Measurements from ENCODE around the gene TJP3.
A peak's percentile ranks its signal among the peaks of the same experiment; 100 is the strongest.

Gene TJP3

GRCh38 chr19:3690551-3691371 lies 17.4 kb upstream of the TJP3 start:
- no peak for DNase-seq (ENCODE audit: low spot score)

DNA sequence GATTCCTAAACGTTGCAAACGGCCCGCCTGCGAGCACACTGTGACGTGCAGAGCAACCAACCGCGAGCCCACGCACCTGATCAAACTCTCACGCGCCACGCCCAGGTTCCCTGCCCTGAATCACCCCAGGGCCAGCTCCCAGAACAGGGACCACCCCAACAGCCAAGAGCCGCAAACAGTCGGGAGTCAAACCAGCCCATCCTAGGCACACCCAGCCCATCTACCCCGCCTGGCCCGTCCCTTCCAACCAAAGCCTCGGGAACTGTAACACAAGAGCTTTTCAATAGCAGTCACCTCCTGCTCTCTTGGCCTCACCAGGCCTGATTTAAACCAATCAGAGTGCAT lies 16.8 kb upstream of the TJP3 start:
- DNase-seq (ENCODE audit: low spot score) = no peak

GRCh38 chr19:3691726-3692125 lies 16.5 kb upstream of the TJP3 start:
- no peak for DNase-seq (ENCODE audit: low spot score)

- DNase-seq (ENCODE audit: low spot score) = no peak
Observed at GRCh38 chr19:3692141-3693024, 15.8 kb upstream of the TJP3 start.

GRCh38 chr19:3693025-3693925 lies 14.9 kb upstream of the TJP3 start:
- DNase-seq (ENCODE audit: low spot score) = peak; percentile 41

DNA sequence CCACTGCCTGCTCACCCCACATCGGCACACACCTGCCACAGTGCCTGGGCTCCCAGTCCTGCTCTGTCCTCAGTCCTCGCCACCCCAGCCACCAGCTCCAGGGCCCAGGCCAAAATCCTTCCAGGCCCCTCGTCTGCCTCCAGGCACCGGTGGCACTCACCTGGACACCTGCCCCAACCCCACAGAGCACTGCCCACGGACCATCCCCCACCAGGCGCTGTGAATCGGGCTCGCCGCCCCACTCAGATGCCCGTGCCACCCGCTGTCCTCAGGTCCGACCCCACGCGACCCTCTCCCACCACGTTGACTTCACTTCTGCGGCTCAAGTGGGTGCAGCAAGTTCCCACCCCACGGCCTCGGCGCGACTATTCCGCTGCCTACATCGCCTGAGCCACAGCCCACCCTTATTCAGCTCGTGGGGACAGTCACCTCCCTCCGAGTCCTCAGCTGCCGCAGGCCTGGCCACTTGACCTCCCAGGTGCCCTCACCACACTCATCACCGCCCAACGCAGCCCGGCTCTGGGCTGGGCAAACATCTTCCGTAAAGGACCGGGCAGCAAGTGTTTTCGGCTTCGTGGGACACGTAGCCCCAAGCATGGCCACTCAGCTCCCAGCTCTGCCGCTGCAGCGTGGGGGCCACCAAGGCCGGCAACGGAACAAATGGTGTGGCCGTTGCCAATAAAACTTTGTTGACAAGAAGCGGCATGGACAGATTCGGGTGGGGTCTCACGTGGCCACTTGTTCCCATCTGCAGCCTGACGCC lies 13.6 kb upstream of the TJP3 start:
- DNase-seq (ENCODE audit: low spot score) = no peak

GRCh38 chr19:3695124-3695733 lies 13.0 kb upstream of the TJP3 start:
- DNase-seq (ENCODE audit: low spot score) = no peak

DNA sequence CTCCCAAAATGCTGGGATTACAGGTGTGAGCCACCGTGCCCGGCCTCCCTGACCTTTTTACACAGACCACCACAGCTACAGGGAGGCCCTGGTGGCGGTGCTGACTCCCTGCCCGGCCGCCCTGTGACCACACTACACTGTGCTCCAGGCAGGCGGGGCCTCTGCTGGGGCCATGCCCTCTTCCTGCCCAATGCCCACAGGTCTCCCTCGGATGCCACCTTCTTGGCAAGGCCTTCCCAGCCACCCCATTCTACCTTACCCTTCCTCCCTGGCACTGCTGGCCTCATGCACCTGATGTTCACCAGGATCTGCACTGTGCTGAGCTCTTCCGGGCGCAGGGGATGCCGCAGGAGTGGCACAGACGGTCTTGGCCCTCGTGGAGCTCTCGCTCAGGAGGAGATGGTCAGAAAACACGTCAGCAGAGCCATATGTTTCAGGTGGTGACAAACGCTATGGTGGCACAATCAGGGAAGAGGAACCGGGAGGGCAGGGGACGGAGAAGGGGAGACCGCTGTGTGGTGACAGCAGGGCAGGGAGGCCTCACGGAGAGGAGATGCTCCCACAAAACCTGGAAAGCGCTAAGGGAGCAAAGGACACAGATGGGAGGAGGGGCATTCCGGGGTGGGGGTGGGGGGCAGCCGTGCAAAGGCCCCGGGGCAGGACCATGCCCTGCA lies 12.1 kb upstream of the TJP3 start:
- DNase-seq (ENCODE audit: low spot score) = peak; percentile 86

DNA sequence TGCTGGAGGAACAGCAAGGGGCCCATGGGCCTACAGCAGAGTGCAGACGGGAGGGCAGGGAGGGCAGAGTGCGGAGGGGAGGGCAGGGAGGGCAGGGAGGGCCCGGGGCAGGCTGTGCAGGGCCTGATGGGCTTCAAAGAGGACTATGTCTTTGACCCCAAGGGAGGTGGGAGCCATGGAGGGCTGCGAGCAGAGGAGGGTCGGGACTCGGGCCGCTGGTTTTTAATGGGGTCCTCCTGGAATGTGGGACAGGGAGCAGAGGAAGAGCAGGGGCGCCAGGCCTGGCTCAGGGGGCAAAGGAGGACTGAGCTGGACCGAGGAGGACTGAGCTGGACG lies 11.6 kb upstream of the TJP3 start:
- DNase-seq (ENCODE audit: low spot score) = no peak

DNA sequence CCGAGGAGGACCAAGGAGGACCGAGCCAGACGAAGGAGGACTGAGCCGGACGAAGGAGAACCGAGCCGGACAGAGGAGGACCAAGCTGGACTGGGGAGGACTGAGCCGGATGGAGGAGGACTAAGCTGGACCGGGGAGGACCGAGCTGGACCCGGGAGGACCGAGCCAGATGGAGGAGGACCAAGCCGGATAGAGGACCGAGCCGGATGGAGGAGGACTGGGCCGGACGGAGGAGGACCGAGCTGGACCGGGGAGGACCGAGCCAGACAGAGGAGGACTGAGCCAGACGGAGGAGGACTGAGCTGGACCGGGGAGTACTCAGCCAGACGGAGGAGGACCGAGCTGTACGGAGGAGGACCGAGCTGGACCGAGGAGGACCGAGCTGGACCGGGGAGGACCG lies 11.1 kb upstream of the TJP3 start:
- no peak for DNase-seq (ENCODE audit: low spot score)

DNA sequence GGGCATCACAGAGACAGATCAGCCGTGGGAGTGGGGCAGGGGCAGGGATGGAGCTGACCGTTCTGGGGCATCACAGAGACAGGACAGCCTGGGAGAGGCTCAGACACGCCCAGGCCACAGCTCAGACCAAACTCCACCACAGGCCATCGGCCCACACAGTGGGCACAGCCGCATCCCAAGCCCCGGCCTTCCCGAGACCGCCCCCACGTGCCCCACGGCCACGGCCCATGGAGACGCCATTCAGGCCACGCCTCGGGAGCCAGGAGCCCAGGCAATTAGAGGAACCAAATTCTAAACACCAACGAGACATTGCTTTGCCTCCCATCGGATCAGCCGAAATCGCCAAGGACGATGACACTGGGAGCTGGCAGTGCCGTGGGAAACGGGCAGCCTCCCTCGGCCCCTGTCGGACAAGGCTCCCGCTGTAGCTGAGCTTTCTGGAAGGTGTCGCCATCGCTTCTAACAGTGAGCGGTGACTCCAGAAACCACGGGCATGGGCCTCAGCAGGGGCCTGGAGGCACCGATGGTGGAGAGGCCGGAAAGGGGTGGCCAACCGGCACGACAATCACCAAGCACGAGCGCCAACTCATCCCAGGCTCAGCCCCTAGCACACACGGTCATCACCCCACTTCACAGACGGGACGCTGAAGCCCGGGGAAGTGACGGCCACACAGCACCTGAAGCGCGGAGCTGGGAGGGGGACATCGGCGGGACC lies 10.4 kb upstream of the TJP3 start:
- no peak for DNase-seq (ENCODE audit: low spot score)

- no peak for DNase-seq (ENCODE audit: low spot score)
Observed at GRCh38 chr19:3698386-3698950, 9.7 kb upstream of the TJP3 start.

DNA sequence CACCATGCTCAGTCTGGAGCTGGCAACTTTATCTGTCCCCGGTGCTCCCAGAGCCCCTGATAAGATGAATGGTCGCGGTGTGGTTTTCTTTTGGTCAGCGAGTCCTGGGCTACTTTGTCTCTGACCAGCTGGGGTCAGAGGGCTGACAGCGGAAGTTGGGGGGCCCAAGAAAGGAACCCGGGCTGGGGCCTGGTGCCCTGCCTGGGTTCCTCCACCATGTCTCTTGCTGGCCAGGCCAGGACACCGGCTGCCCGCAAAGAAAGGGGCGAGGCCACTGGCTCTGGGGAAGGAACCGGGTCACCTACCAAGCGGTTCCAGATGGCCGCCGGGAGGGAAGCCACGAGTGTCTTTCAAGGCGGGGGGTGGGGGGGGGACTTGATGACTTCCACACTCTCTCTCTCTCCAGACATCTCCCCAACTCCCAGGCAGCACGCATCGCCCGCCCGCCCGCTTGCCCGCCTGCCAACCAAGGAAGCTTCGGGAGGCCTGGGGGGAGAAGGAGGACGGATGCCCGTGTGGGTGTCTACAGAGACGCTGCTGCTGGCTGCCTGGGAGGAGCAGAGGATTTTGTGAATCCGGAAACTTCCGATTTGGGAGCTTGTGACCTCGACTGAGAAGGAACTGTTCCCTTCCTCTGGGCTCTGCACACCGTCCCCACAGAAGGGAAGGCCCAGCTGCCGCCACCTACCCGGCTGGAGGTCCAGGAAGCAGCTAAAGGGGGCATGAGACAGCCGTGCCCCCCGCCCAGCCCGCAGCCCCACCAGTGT lies 9.0 kb upstream of the TJP3 start:
- DNase-seq (ENCODE audit: low spot score) = peak; percentile 75

DNA sequence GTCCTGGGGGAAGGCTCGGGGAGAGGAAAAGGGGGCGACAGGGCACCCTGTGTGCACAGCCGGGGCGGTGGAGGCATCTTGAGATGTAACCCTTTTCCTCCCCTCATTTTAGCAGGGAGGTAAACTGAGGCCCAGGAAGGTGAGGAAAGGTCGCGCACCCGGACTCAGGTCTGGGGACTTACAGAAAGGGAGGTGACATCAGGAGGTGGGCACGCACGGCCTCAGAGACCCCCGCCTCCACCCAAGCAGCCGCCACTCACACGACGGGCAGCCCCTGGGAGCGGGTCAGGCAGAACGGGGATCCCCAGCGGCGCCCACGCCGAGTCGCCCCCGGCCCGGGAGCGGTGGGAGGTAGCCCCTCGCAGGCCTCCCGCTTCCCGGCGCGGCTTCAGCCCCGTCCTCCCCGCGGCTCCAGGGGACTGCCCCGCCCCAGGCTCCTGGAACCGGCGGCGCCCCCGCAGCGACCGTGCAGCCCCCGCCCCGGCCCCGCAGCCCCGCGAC lies 8.4 kb upstream of the TJP3 start:
- DNase-seq (ENCODE audit: low spot score) = no peak

DNA sequence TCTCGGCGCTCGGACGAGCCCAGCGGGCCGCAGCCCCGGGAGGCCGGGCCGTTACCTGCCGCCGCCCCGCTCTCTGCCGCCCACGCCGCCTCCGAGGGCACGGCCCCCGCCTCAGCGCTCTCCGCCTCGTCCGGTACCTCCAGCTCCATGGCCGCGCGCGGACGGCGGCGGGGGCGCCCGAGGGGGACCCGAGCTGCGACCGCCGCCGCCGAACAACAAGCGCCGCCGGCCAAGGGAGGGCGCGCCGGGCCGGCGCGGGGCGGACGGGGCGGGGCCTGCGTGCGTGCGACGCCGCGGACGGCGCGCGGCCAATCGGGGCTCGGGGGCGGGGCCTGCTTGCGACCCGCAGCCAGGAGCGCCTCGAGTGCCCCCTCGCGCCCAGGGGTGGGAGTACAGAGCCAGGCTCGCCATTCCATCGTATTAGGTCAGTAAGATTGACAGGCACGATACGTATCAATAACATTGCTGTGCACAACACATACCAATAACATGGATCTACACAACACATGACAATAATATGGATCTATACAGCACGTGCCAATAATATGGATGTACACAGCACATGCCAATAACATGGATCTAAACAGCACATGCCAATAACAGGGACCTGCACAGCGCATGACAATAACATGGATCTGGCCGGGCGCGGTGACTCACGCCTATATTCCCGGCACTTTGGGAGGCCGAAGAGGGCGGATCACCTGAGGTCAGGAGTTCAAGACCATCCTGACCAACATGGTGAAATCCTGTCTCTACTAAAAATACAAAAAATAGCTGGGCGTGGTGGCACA lies 7.7 kb upstream of the TJP3 start, which contains the start of gene PIP5K1C:
Gene PIP5K1C (minus strand): TSS at position 227 of the 791 bp plus-strand sequence. CDS start 78 bp downstream, at position 149.
- peak; percentile 85 for DNase-seq (ENCODE audit: low spot score)

GRCh38 chr19:3701200-3701599 lies 7.0 kb upstream of the TJP3 start:
- DNase-seq (ENCODE audit: low spot score) = no peak

- no peak for DNase-seq (ENCODE audit: low spot score)
Observed at GRCh38 chr19:3707868-3708206, 347 bp upstream of the TJP3 start.

Measured in cerebellar cortex (tissue), 1 donor.